GM19023 (cell line): ENCODE measurements around the gene SH3GL1.
"Not testable (repeated sequence)": the region's sequence is repeated elsewhere in the genome, so short reads cannot be mapped to it uniquely, and the experiment has no call there.

Experiments used
- ATAC-seq: cut with Tn5 transposase; IDR thresholded peaks from one replicate; pipeline ENCODE4 v1.9.1; 2021; ENCODE audit warnings: mild to moderate bottlenecking, moderate library complexity; ENCODE audit not compliant: unreplicated experiment

SH3GL1 gene

DNA sequence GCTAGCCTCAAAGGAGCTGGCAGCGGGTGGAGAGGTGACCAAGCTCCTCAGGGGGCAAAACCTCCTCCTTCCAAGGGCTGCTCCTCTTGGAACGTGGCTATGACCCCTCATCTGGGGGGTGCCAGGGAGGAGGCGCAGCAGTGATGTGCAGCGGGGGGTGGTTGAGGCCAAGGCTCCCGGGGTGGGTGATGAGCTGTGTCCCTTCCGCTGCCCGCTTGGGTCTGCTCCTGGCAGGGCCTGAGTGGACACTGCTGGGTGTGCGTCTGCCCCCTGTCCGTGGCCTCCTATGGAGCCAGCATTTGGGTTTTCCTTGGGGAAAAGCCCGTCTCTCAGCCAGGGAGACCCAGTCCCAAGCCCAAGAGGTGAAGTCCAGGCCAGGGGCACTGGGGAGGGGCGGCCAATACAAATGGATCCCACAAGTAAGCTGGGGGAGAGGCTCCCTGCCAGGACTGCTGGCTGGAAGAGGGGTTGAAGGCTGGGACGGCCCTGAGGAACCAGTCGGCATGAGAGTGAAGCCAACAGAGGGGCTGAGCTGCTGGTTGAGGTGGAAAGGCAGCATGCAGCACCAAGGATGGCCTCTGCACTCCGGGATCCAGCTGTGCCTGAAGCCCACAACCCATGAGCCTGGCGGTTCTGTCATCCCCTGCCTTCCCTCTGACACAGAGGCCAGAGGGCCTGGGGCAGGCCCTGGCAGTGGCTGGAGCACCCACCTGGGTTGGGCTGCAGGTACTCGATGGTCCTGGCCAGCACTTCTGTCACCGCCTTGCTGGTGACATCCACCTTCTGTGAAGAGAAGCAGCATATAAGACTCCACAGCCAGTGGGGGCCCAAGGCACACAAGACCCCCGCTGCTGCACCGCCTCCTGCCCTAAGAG lies 34.3 kb downstream of the SH3GL1 start:
- no peak for ATAC-seq

DNA sequence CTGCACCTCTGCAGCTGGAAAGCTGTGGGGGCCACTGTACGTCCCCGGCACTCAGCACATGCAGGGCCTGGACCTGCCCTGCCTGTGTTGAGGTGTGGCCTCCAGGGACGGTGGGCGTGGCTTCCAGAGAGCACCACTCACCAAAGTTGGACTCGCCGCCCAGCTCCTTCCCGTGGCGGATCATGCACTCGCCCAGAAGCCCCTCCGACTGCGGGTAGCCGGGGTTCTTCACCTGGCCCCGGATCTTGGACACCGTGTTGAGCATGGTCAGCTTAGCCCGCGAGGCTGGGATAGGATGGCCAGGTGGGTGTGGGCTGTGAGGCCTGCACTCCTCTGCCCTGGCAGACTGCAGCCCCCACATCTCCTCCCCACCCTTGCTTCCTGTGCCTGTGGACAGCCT lies 35.0 kb downstream of the SH3GL1 start:
- no peak for ATAC-seq

DNA sequence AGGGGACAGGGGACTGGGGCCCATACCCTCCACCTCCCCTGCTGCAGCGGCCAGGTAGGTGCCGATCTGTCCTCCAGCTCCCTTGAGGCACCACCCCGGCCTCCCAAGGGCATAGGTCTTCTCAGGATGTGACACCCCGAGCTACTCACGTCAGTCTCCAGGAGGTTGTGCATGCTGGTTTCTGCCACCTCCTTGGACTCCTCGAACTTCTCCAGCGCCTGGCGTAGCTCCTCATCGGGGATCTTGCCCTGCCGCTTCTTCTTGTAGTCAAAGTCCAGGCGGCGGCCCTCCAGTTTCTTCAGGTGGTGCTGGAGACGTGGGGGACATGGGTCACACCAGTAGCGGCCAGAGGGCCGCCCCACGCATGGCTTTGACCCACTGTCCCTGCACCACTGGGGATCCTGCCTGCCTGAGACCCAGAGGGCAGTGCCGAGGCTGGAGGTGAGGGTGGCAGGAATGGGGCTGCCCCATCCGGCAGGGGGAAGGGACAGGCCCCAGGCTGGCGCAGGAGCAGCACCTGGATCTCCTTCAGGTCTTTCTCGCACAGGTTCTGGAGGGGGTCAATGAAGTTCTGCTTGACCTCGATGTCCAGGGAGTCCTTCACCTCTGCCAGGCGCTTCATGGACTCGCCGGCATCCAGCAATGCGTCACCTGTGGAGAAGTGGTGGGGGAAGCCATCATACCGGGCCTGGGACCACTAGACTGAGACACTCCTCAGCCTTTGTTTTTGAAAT lies 36.6 kb downstream of the SH3GL1 start:
- ATAC-seq: no peak

DNA sequence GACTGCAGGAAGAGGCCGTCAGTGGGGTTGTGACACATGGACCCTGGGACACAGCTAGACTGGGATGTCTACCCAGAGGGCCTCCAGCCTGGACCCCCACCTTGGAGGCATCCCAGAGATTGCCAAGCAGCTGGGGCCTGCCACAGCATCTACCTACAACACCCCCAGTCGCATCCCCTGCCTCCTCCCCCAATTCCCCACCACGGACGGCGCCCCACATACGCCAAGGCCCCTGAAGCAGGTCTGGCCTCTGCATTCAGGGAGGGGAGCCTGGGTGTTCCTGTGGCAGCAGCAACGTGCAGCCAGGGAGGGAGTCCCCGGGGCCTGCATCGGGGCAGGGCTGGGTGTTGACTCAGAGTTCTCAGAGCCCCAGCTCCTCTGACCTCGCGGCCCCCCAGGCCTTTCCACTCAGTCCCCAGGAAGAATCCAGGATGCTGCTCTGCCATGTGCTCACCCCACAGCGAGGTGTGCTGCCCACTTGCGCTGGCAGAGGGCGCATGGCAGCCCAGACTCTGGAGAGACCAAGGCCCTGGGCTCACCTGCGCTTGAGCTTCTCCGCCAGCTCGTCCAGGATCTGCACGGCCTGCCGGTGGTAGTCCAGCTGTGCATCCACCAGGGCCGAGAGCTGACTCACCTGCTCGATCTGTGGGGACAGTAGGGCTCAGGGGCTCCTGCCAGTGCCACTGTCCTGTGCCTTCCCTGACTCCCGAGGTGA lies 37.4 kb downstream of the SH3GL1 start:
- ATAC-seq: no peak

DNA sequence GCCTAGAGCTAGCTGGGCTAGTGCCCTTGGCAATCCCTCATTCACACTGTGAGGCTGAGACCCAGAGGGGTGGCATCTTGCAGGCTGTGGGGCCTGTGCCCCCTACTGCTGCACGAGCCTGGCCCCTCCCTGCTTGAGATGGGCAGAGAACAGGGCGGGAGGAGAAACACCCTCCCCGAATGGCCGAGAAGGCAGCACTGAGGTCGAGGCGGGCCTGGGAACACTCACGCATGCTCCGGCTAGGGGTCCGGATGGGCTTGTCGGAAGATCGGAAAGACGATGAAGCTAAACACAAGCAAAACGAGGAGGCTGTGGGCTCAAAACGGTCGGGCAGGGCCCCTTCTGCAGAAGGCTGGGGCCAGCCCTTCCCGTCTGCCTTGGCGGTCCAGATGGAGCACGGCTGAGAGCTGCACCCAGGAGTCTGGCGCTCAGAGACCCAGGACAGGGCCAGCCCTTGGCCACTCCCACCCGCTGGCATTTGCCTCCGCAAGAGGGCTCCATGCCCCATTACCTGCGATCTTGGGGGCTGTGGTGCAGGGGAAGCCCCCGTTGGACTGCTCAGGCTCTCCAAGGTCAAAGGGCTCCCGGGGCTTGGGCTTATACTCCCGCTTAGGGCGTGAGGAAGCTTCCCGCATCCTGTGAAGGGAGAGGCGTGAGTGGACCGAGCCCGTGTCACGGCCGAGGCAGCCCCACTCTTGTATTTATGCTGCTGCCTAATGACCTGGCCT lies 38.1 kb downstream of the SH3GL1 start:
- no peak for ATAC-seq

DNA sequence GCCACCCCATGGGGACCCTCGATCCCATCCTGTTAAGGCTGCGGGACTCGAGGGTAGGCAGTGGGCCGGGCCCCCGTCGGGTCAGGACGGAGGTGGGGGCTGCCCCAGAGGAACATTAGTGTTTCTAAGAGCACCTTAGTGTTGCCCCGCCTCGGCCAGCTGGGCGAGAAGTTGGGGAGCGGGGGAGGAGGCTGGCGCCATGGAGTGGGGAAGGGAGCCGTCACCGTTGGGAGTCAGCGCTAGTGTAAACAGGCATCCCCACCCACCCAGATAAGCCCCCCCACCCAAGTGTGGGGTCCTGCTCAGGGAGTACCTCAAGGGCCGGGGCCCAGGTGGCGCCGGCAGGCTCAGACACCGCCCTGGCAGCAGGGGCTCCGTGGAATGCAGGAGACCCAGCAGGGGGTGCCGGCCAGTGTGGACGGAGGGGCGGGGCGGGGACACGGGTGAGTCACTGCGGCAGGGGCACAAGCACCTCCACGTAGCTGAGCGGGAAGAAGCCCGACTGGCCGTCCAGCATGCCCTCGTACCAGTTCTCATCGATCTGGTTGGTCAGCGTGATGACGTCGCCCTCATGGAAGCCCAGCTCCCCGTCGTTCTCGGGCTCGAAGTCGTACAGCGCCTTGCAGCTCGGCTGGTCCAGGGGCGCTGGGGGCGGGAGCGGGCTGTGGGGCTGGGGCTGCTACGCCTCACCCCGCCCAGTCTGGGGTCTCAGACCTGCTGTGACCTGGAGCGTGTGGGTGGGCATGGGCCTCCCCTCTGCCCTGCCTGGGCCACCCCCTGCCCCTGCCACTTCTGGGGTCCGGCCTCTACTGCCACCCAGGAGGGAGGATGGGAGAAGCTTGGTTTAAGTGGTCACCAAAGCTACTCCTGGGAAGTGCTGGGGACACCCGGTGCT lies 38.9 kb downstream of the SH3GL1 start:
- no peak for ATAC-seq

DNA sequence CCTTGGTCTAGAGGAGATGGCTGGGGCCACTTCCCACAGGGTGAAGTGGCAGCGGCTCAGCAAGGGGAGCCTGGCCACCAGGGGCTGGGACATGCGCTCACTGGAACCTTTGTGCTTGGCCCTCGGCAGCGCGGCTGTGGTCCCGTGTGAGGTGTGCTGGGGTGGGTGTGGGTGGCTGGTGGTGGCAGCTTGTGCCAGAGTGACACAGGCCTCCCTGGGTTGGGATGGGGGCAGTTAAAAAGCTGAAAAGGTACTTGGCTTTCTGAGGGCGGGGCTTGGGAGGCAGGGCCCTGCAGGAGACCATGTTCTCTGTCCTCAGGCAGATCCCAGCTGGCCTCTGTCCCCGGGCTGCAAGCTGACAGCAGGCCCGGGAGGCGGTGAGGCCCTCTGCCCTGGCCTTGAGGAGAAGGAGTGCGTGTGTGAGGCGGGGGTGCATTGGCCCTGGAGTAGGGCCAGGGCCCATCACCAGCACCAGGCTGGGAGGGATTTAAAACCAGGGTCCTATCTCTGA lies 39.7 kb downstream of the SH3GL1 start:
- no peak for ATAC-seq

DNA sequence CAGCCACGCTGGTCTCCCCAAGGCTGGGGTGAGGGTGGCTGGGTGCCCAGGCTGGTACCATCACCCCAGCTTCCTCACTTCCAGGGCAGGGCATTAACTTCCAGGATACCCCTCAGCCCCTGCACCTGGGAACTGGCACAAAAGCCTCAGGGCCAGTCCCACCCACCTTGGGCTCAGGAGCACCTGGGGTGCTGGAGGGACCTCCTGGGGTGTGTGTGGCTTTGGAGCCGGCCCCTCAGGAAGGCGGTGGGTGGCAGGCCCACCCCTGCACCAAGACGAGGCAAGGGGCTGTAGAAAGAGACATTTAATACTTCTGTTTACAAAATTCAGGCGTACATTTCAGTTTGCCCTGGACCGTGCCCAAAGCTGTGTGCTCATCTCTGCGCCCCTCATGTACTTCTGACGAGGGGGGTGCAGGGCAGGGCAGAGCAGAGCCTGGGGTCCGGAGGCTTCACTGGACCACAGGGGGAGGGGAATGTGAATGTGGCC lies 40.2 kb downstream of the SH3GL1 start:
- no peak for ATAC-seq

DNA sequence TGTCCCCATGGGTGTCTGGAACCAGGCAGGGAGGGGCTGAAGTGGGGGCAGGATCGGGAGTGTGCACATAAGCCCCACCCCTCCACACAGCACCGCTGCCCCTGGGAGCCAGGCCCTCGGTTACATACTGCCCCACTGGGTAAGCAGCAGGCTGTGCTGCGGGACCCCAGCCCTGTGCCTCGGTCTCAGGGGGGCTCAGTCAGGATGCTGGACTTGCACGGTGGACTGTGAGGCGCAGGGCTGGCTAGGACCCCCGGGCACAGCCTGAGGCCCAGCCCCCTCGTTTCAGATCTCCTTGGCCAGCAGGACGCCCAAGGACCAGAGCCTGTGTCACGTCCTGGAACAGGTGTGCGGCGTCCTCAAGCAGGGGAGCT lies 40.7 kb downstream of the SH3GL1 start:
- ATAC-seq: no peak

DNA sequence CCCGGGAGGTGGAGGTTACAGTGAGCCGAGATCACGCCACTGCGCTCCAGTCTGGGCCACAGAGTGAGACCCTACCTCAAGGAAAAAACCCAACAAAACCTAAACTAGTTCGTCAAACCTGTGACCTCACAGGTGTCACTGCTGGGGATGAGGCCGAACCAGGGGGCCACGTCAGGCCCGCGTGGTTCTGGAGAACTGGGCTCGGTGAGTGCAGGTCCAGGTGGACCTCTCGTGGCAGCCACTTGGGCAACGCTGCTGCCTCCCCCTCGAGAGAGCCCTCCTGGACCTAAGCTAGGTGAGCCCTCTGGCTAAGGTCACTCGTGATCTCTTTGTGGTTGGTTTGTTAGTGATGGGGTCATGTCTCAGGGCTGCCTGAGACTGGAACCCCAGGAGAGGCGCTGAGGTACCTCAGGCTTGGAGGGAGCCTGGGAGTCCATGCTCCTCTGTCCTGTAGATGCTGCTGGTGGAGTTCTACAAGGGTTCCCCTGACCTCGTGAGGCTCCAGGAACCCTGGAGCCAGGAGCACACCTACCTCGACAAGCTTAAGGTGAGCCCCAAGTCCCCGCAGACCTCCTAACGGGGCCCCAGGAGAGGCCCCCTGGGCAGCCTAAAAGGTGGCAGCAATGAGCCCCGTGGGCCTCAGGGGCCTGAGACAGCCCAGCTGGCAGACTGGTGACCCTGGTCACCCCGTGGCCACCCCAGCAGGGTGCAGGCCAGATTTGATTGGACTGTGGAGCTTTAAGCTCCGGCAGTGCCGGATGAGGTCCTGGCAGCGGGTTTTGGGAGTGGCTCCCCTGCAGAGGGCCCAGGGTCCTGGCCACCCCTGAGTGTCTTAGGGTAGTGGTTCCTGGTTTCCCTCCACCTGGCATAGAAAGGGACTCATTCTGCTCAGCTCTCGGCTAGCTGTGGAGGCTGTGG lies 41.4 kb downstream of the SH3GL1 start:
- no peak for ATAC-seq

DNA sequence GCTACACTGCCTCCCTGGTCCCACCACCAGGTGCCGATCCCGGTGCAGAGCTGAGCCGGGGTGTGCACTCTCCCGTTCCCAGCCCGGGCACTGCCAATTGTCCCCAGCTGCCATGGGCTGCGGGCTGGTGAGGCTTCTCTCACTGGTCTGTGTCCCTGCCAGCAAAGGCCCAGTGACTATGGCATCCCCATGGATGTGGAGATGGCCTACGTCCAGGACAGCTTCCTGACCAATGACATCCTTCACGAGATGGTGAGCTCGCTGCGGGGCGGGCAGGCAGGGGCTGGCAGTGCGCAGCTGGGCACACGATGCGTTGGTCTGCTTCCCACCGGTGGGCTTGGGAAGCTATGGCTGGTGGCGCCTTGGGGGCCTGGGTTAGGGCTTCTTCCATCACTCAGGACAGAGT lies 42.4 kb downstream of the SH3GL1 start:
- ATAC-seq: no peak

DNA sequence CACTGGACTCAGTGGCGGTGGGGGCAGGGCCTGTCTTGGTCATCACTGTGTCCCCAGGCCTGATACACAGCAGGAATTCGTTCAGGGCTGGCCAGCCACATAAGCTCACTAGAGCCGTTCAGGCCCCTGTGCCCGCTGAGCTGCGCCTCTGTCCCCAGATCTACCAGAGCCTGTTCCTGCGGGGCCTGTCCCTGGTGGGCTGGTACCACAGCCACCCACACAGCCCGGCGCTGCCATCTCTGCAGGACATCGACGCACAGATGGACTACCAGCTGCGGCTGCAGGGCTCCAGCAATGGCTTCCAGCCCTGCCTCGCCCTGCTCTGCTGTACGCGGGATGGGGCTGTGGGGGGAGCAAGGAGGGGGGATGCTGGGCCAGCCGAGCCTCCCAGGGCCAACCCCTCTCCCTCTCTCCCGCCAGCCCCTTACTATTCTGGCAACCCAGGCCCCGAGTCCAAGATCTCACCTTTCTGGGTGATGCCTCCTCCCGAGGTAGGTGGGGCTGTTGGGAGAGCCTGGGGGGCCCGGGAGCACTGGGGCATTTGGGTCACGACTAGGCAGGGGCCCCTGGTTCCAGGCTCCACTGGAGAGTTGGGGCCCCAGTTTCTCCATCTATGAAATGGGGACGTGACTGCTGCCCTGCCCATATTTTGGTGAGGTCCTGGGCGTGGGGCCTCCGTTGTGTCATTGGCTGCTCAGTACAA lies 43.1 kb downstream of the SH3GL1 start:
- no peak for ATAC-seq

DNA sequence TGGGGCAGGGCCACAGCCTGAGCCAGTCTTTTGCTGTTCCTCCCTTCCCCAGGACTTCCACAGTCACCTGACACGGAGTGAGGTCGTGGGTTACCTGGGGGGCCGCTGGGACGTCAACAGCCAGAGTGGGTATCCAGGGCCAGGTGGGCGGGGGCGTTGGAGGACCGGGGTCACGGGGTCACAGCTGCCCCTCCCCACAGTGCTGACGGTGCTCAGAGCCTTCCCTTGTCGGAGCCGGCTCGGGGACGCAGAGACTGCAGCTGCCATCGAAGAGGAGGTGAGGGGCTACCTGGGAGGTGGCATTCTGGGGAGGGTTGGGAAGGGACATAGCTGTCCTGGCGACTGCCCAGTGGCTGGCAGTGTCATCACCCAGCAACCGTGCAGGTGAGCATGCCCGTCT lies 45.5 kb downstream of the SH3GL1 start:
- no peak for ATAC-seq

DNA sequence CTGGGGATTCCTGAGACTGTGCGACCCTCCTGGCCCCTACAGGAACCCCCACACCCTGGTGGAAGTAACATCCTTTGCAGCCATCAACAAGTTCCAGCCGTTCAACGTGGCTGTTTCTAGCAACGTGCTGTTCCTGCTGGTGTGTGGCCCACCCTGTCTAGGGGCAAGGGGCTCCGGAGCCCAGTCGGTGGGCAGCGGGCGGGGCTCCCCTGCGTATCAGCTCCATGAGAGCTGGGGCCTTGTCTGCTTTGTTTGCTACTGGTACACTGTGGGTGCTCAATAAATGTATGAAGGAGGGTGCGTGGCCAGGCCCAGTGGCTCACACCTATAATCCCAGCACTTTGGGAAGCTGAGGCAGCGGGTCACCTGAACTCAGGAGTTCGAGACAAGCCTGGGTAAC lies 46.1 kb downstream of the SH3GL1 start:
- no peak for ATAC-seq

DNA sequence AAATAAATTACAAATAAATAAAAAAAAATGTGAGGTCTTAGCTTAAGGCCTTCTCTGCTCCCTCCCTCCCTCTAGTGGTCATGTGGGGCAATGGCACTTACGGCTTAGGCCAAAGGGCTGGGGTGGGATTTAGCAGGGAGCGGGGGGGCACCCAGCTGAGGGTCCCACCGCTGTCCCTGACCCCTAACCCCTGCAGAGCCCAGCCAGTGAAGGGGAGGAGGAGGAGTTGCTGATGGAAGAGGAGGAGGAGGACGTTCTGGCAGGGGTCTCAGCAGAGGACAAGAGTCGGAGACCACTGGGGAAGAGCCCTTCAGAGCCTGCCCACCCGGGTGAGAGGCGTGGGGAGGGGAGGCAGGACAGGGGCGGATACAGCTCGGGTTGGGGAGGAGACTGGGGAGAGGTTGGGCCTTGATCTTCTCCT lies 47.6 kb downstream of the SH3GL1 start:
- no peak for ATAC-seq

DNA sequence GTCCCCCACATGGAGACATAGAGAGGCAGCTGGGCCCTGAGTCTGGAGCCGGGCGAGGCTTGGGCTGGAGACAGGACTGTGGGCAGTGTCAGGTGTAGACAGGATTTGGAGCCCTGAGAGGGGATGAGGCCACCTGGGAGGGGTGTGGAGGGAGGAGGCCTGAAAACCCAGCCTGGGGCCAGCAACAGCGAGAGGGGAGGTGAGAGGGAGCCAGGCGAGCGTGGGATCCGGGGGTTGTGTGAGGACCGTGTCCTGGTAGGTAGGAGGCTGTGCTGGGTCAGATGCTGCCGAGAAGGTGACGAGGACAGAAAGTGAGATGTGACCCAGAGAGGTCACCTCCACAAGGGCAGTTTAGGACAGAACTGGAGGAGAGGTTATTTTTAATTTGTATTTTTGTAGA lies 49.6 kb downstream of the SH3GL1 start:
- ATAC-seq: no peak

DNA sequence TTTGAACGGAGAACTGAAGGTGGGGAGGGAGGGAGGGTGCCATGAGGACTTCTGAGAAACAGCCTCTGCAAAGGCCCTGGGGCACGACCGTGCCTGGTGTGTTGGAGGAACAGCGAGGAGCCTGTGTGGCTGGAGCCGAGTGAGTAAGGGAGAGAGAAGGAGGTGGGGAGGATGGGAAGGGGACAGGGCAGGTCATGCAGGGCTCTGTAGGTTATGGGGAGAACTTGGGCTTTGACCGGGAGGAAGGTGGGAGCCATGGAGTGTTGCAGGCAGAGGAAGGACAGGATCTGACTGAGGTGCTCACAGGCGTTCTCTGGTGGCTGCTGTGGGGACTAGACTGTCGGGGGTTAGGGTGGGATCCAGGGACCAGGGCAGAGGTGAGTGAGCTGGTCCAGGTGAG lies 50.2 kb downstream of the SH3GL1 start:
- no peak for ATAC-seq

DNA sequence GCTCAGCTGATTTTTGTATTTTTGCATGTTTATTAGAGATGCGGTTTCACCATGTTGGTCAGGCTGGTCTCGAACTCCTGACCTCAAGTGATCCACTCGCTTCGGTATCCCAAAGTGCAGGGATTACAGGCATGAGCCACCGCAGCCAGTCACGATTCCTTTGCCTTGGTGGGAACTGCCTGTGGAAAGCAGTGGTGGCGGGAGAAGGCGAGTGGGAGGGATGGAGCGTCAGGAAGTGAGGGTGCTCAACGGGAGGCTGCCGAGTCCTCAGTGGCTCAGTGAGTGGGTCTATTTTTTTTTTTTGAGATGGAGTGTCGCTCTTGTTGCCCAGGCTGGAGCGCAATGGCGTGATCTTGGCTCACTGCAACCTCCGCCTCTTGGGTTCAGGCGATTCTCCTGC lies 51.1 kb downstream of the SH3GL1 start:
- not testable (repeated sequence) for ATAC-seq
